ENCODE results near the gene SIN3B.

SIN3B gene

GRCh38 chr19:16891696-16892382 lies 62.6 kb downstream of the SIN3B start:
- no peak for DNase-seq

GRCh38 chr19:16892436-16892835 lies 63.2 kb downstream of the SIN3B start:
- DNase-seq, result no peak

- no peak for DNase-seq
These were observed 63.9 kb downstream of the SIN3B start for GRCh38 chr19:16892868-16893685.

GRCh38 chr19:16893686-16893989 lies 64.4 kb downstream of the SIN3B start:
- no peak for DNase-seq

GRCh38 chr19:16894080-16894479 lies 64.9 kb downstream of the SIN3B start:
- DNase-seq, result no peak

- DNase-seq, result no peak
These were observed 66.4 kb downstream of the SIN3B start for GRCh38 chr19:16895467-16896145.

- DNase-seq, result no peak
These were observed 67.2 kb downstream of the SIN3B start for GRCh38 chr19:16896146-16897028.

- DNase-seq, result no peak
These were observed 68.0 kb downstream of the SIN3B start for GRCh38 chr19:16897029-16897855.

GRCh38 chr19:16897856-16898161 lies 68.6 kb downstream of the SIN3B start:
- DNase-seq, result no peak

- DNase-seq, result no peak
These were observed 69.3 kb downstream of the SIN3B start for GRCh38 chr19:16898361-16899015.

GRCh38 chr19:16899566-16900075 lies 70.4 kb downstream of the SIN3B start:
- no peak for DNase-seq

- DNase-seq, result no peak
These were observed 72.4 kb downstream of the SIN3B start for GRCh38 chr19:16901491-16902175.

GRCh38 chr19:16902545-16902944 lies 73.3 kb downstream of the SIN3B start:
- DNase-seq, result no peak

- no peak for DNase-seq
These were observed 74.1 kb downstream of the SIN3B start for GRCh38 chr19:16903347-16903746.

- DNase-seq, result no peak
These were observed 75.4 kb downstream of the SIN3B start for GRCh38 chr19:16904599-16904998.

GRCh38 chr19:16908759-16909158 lies 79.6 kb downstream of the SIN3B start:
- DNase-seq, result no peak

GRCh38 chr19:16911046-16911445 lies 81.8 kb downstream of the SIN3B start:
- no peak for DNase-seq

- DNase-seq, result no peak
These were observed 83.6 kb downstream of the SIN3B start for GRCh38 chr19:16912780-16913179.

- no peak for DNase-seq
These were observed 85.2 kb downstream of the SIN3B start for GRCh38 chr19:16914421-16914820.

GRCh38 chr19:16915135-16915534 lies 85.9 kb downstream of the SIN3B start:
- DNase-seq, result no peak

GRCh38 chr19:16915734-16916133 lies 86.5 kb downstream of the SIN3B start:
- DNase-seq, result no peak
